Suprapubic skin (tissue), 4 donors: ENCODE results near the gene LRP8.

Source experiments
- EP300 ChIP-seq: sonication (generic); formaldehyde crosslinking; IDR thresholded peaks from one replicate; pipeline ENCODE4 v1.6.1; 2017; ENCODE audit warnings: antibody characterized with exemption
- POLR2A ChIP-seq, 2 donors: fragments of 450-650 bp; IDR thresholded peaks; one replicate each; pipeline ENCODE4 v1.6.1; 2017; ENCODE audit warnings: antibody characterized with exemption in 2 of 2, mild to moderate bottlenecking in 2 of 2, moderate library complexity in 2 of 2
- POLR2AphosphoS5 ChIP-seq, 3 donors: sonication (generic); formaldehyde crosslinking; IDR thresholded peaks; one replicate each; pipeline ENCODE4 v1.6.1; 2017; ENCODE audit warnings: antibody characterized with exemption in 3 of 3
- TF ChIP-seq, protein P1 (sequence below), 2 donors: fragments of 200-600 bp in 1 of 2; fragments of 450-650 bp in 1 of 2; sonication (generic) in 1 of 2; IDR thresholded peaks; one replicate each; pipeline ENCODE4 v1.5.1; 2016 to 2019; ENCODE audit warnings: antibody characterized with exemption in 2 of 2, mild to moderate bottlenecking in 1 of 2, moderate library complexity in 1 of 2

DNA sequence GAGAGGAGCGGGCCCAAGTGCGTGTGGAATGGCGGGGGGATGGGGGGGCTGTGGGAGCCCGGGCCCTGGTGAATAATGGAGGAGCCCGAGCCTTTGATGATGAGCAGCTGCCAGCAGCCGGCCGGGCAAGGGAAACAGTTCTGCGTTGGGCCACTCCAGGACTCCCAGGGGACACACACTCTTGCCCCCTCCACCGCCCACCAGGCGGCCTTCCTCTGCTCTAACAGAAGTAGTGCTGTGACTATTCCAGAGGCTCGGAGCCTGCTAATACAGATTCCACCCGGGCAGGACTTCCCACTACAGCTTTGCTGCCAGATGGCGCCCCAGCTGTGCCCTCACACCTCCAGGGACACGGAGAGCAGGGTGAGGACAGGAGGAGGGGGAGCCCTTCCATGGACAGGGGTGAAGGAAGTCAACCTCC is 48.2 kb upstream of the LRP8 start:
- TF ChIP-seq POLR2A (IDR thresholded peaks at IDR 0.05) = no peak
- TF ChIP-seq, protein P1, sequence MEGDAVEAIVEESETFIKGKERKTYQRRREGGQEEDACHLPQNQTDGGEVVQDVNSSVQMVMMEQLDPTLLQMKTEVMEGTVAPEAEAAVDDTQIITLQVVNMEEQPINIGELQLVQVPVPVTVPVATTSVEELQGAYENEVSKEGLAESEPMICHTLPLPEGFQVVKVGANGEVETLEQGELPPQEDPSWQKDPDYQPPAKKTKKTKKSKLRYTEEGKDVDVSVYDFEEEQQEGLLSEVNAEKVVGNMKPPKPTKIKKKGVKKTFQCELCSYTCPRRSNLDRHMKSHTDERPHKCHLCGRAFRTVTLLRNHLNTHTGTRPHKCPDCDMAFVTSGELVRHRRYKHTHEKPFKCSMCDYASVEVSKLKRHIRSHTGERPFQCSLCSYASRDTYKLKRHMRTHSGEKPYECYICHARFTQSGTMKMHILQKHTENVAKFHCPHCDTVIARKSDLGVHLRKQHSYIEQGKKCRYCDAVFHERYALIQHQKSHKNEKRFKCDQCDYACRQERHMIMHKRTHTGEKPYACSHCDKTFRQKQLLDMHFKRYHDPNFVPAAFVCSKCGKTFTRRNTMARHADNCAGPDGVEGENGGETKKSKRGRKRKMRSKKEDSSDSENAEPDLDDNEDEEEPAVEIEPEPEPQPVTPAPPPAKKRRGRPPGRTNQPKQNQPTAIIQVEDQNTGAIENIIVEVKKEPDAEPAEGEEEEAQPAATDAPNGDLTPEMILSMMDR (IDR thresholded peaks at IDR 0.05) = no peak
- TF ChIP-seq EP300 = no peak
- TF ChIP-seq POLR2AphosphoS5 (IDR thresholded peaks at IDR 0.05) = no peak
